HepG2 (cell line): ENCODE measurements around the gene TXN2. TPM values are rescaled to one million over a fixed set of nuclear protein-coding genes. Genes with fewer than 3 reads are reported as not detected.
A peak's percentile ranks its signal among the peaks of the same experiment; 100 is the strongest.

ENCODE experiments used
- CAMTA2 ChIP-seq: sonication (generic); formaldehyde crosslinking; IDR thresholded peaks from 2 replicates; pipeline ENCODE4 v1.4.0; 2020; ENCODE audit warnings: mild to moderate bottlenecking, missing genetic modification reagents, borderline replicate concordance
- MED8 ChIP-seq: sonication (generic); formaldehyde crosslinking; IDR thresholded peaks from 2 replicates; pipeline ENCODE4 v1.8.1; 2023; ENCODE audit warnings: mild to moderate bottlenecking, missing genetic modification reagents; ENCODE audit not compliant: insufficient replicate concordance
- PAWR ChIP-seq: sonication (generic); formaldehyde crosslinking; IDR thresholded peaks from 2 replicates; pipeline ENCODE4 v1.4.0; 2020; ENCODE audit warnings: missing genetic modification reagents, mild to moderate bottlenecking, borderline replicate concordance
- ZNF331 ChIP-seq: sonication (generic); formaldehyde crosslinking; IDR thresholded peaks from 2 replicates; pipeline ENCODE4 v1.4.0; 2020; ENCODE audit warnings: missing genetic modification reagents
- ZNF501 ChIP-seq: sonication (generic); formaldehyde crosslinking; IDR thresholded peaks from 2 replicates; pipeline ENCODE4 v1.5.1; 2020; ENCODE audit warnings: mild to moderate bottlenecking, moderate library complexity, missing genetic modification reagents
- polyA plus RNA-seq, 8 experiments: library from polyadenylated mRNA; depleted of rRNA in 3 of 8; stranded (reverse) in 7 of 8; unstranded in 1 of 8; fragments of >200 nt; fragmentation: Illumina TruSeq in 4 of 8; extraction: Trizol in 4 of 8; gene quantifications; 2 replicates each; pipeline versions ENCODE4 v1.2.1 to v1.2.3, GENCODE V29; 2011 to 2016; ENCODE audit warnings: low read depth in 4 of 8, missing spikeins in 1 of 8, mixed read lengths in 1 of 8; ENCODE audit not compliant: insufficient read depth in 1 of 8
- total RNA-seq, 5 experiments: library from RNA; depleted of rRNA; stranded (reverse); fragments of >200 nt; fragmentation: Illumina TruSeq; extraction: Trizol; gene quantifications; 2 replicates each; pipeline ENCODE4 v1.2.3, GENCODE V29; 2016; ENCODE audit warnings: low read depth in 1 of 5
- TF ChIP-seq, protein P1 (sequence below): IDR thresholded peaks from 2 replicates; pipeline ENCODE4 v1.6.1; 2012; ENCODE audit warnings: low read length, improper control_type of control experiment
- TF ChIP-seq, protein P2 (sequence below): sonication (generic); IDR thresholded peaks from 2 replicates; pipeline ENCODE4 v1.6.1; 2016; ENCODE audit warnings: low read depth, borderline replicate concordance
- TF ChIP-seq, protein P3 (sequence below): sonication (generic); formaldehyde crosslinking; IDR thresholded peaks from 2 replicates; pipeline ENCODE4 v1.5.0; 2020; ENCODE audit warnings: missing genetic modification reagents
- TF ChIP-seq, protein P4 (sequence below): sonication (generic); formaldehyde crosslinking; IDR thresholded peaks from 2 replicates; pipeline ENCODE4 v1.5.1; 2020; ENCODE audit warnings: mild to moderate bottlenecking, missing genetic modification reagents, borderline replicate concordance
- TF ChIP-seq, protein P5 (sequence below): sonication (generic); formaldehyde crosslinking; conservative IDR thresholded peaks from 2 replicates; pipeline ENCODE4 v1.8.0; 2022; ENCODE audit warnings: low read depth, missing genetic modification reagents

TXN2 gene
- total and polyA plus RNA-seq, 2 of the 13 experiments (the other 11 are each of a cell fraction or from before 2014, with no cell fraction given): 41.4 to 109 TPM

DNA sequence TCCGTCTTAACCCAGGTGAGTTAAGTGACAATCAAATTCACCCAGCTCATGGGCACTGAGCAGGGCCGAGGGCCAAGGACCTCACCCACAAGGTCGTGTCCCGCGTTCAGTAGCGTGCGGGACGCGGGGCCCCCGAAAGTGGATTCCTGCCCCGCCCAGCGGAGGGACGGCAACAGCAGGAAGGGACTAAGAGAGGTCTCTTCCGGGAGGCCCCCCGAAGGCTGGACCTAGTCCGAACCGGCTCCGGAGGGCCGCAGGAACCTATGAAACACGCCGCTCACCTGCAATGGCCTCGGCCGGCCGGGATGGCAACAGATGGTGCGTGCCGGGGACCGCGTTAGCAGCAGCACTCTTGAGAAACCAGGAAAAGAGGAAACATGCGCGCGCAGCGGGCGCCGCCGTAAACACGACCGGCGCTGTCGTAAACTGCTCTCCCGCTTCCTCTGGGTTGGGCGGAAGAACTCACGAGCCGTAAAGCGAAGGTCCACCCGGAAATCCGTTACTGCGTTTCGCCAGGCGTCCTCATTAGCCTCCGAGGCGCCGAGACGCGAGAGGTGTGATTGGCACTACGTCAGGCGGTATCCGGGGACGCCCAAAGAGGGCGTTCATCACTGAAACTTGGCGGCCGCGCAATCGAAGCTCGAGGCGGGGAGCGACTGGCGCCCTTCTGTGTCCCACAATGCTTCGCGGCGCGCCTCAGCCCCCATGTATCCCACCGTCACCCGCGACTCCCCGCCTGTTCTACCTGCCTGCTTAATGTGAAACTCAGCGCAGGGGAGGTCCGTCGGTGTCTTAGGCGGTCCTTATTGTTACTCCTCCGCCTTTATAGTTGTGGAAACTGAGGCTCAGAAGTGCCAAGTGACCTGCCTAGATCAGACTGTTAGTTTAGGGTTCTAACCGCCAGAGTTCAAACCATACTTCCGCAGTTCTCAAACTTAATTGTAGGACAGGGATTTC is 47.6 kb upstream of the TXN2 start, which contains the start of gene EIF3D (continued):
- TF ChIP-seq, protein P1, sequence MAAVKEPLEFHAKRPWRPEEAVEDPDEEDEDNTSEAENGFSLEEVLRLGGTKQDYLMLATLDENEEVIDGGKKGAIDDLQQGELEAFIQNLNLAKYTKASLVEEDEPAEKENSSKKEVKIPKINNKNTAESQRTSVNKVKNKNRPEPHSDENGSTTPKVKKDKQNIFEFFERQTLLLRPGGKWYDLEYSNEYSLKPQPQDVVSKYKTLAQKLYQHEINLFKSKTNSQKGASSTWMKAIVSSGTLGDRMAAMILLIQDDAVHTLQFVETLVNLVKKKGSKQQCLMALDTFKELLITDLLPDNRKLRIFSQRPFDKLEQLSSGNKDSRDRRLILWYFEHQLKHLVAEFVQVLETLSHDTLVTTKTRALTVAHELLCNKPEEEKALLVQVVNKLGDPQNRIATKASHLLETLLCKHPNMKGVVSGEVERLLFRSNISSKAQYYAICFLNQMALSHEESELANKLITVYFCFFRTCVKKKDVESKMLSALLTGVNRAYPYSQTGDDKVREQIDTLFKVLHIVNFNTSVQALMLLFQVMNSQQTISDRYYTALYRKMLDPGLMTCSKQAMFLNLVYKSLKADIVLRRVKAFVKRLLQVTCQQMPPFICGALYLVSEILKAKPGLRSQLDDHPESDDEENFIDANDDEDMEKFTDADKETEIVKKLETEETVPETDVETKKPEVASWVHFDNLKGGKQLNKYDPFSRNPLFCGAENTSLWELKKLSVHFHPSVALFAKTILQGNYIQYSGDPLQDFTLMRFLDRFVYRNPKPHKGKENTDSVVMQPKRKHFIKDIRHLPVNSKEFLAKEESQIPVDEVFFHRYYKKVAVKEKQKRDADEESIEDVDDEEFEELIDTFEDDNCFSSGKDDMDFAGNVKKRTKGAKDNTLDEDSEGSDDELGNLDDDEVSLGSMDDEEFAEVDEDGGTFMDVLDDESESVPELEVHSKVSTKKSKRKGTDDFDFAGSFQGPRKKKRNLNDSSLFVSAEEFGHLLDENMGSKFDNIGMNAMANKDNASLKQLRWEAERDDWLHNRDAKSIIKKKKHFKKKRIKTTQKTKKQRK: no peak
- TF ChIP-seq, protein P2, sequence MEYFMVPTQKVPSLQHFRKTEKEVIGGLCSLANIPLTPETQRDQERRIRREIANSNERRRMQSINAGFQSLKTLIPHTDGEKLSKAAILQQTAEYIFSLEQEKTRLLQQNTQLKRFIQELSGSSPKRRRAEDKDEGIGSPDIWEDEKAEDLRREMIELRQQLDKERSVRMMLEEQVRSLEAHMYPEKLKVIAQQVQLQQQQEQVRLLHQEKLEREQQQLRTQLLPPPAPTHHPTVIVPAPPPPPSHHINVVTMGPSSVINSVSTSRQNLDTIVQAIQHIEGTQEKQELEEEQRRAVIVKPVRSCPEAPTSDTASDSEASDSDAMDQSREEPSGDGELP: peak; percentile 79
- TF ChIP-seq CAMTA2 (CRISPR knock-in tag) (no peak), PAWR (CRISPR knock-in tag) (no peak), MED8 (no peak), ZNF501 (CRISPR knock-in tag) (peak; percentile 93), ZNF331 (CRISPR knock-in tag) (peak; percentile 83)
- TF ChIP-seq, protein P3, sequence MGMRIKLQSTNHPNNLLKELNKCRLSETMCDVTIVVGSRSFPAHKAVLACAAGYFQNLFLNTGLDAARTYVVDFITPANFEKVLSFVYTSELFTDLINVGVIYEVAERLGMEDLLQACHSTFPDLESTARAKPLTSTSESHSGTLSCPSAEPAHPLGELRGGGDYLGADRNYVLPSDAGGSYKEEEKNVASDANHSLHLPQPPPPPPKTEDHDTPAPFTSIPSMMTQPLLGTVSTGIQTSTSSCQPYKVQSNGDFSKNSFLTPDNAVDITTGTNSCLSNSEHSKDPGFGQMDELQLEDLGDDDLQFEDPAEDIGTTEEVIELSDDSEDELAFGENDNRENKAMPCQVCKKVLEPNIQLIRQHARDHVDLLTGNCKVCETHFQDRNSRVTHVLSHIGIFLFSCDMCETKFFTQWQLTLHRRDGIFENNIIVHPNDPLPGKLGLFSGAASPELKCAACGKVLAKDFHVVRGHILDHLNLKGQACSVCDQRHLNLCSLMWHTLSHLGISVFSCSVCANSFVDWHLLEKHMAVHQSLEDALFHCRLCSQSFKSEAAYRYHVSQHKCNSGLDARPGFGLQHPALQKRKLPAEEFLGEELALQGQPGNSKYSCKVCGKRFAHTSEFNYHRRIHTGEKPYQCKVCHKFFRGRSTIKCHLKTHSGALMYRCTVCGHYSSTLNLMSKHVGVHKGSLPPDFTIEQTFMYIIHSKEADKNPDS (CRISPR knock-in tag): 0 out of 2 replicates have a peak, but pooled peaks have one; percentile 45
- TF ChIP-seq, protein P4, sequence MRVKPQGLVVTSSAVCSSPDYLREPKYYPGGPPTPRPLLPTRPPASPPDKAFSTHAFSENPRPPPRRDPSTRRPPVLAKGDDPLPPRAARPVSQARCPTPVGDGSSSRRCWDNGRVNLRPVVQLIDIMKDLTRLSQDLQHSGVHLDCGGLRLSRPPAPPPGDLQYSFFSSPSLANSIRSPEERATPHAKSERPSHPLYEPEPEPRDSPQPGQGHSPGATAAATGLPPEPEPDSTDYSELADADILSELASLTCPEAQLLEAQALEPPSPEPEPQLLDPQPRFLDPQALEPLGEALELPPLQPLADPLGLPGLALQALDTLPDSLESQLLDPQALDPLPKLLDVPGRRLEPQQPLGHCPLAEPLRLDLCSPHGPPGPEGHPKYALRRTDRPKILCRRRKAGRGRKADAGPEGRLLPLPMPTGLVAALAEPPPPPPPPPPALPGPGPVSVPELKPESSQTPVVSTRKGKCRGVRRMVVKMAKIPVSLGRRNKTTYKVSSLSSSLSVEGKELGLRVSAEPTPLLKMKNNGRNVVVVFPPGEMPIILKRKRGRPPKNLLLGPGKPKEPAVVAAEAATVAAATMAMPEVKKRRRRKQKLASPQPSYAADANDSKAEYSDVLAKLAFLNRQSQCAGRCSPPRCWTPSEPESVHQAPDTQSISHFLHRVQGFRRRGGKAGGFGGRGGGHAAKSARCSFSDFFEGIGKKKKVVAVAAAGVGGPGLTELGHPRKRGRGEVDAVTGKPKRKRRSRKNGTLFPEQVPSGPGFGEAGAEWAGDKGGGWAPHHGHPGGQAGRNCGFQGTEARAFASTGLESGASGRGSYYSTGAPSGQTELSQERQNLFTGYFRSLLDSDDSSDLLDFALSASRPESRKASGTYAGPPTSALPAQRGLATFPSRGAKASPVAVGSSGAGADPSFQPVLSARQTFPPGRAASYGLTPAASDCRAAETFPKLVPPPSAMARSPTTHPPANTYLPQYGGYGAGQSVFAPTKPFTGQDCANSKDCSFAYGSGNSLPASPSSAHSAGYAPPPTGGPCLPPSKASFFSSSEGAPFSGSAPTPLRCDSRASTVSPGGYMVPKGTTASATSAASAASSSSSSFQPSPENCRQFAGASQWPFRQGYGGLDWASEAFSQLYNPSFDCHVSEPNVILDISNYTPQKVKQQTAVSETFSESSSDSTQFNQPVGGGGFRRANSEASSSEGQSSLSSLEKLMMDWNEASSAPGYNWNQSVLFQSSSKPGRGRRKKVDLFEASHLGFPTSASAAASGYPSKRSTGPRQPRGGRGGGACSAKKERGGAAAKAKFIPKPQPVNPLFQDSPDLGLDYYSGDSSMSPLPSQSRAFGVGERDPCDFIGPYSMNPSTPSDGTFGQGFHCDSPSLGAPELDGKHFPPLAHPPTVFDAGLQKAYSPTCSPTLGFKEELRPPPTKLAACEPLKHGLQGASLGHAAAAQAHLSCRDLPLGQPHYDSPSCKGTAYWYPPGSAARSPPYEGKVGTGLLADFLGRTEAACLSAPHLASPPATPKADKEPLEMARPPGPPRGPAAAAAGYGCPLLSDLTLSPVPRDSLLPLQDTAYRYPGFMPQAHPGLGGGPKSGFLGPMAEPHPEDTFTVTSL (CRISPR knock-in tag): no peak
- TF ChIP-seq, protein P5, sequence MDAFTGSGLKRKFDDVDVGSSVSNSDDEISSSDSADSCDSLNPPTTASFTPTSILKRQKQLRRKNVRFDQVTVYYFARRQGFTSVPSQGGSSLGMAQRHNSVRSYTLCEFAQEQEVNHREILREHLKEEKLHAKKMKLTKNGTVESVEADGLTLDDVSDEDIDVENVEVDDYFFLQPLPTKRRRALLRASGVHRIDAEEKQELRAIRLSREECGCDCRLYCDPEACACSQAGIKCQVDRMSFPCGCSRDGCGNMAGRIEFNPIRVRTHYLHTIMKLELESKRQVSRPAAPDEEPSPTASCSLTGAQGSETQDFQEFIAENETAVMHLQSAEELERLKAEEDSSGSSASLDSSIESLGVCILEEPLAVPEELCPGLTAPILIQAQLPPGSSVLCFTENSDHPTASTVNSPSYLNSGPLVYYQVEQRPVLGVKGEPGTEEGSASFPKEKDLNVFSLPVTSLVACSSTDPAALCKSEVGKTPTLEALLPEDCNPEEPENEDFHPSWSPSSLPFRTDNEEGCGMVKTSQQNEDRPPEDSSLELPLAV (CRISPR knock-in tag): no peak
